Measurements from ENCODE around the gene CDT1. TPM values are rescaled to one million over a fixed set of nuclear protein-coding genes. Genes with fewer than 3 reads are reported as not detected.

The CDT1 gene
- total RNA-seq, 4 donors from 2014 or later, result 0.31 to 2.5 (median 0.42) TPM; not detected in 1

- no peak overlapping the region for H3K4me3 ChIP-seq
- no peaks in the 10 kb centered on the region for H3K9me3 ChIP-seq
- H3K27ac ChIP-seq, result no peak overlapping the region
- TF ChIP-seq POLR2A (IDR thresholded peaks at IDR 0.05), result no peak
- TF ChIP-seq, protein P1, sequence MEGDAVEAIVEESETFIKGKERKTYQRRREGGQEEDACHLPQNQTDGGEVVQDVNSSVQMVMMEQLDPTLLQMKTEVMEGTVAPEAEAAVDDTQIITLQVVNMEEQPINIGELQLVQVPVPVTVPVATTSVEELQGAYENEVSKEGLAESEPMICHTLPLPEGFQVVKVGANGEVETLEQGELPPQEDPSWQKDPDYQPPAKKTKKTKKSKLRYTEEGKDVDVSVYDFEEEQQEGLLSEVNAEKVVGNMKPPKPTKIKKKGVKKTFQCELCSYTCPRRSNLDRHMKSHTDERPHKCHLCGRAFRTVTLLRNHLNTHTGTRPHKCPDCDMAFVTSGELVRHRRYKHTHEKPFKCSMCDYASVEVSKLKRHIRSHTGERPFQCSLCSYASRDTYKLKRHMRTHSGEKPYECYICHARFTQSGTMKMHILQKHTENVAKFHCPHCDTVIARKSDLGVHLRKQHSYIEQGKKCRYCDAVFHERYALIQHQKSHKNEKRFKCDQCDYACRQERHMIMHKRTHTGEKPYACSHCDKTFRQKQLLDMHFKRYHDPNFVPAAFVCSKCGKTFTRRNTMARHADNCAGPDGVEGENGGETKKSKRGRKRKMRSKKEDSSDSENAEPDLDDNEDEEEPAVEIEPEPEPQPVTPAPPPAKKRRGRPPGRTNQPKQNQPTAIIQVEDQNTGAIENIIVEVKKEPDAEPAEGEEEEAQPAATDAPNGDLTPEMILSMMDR (IDR thresholded peaks at IDR 0.05 in 4 of 5, conservative IDR thresholded peaks at IDR 0.05 in 1 of 5), result no peak
- H3K4me1 ChIP-seq, result peaks cover 14 to 18% of the 10 kb centered on the region in 2 donors
- ATAC-seq (no peak), DNase-seq (no peak)
- in situ Hi-C loops (cut with MboI; ENCODE audit: low sequenced_read_pairs in 4 of 4) (no loop called here), intact Hi-C loops (cut with DNase I; ENCODE audit: low total_unique reads) (no loop called here)
- H3K27me3 ChIP-seq, result peaks cover 0 to 9% (median 6%) of the 10 kb centered on the region in 3 donors
- H3K36me3 ChIP-seq, result peaks cover 0 to 10% of the 10 kb centered on the region in 2 donors
Measured at GRCh38 chr16:88809068-88809675, 5.6 kb downstream of the CDT1 start.

GRCh38 chr16:88809676-88810165 is 6.1 kb downstream of the CDT1 start:
- H3K9me3 ChIP-seq, result no peaks in the 10 kb centered on the region
- H3K4me3 ChIP-seq, result no peak overlapping the region
- TF ChIP-seq POLR2A (IDR thresholded peaks at IDR 0.05), result no peak
- TF ChIP-seq, protein P1 (IDR thresholded peaks at IDR 0.05 in 4 of 5, conservative IDR thresholded peaks at IDR 0.05 in 1 of 5), result no peak
- peaks cover 14 to 18% of the 10 kb centered on the region in 2 donors for H3K4me1 ChIP-seq
- DNase-seq (no peak), ATAC-seq (no peak)
- no peak overlapping the region for H3K27ac ChIP-seq
- H3K27me3 ChIP-seq, result peaks cover 0 to 3% (median under 1%) of the 10 kb centered on the region in 3 donors
- intact Hi-C loops (cut with DNase I; ENCODE audit: low total_unique reads), result loop anchor here (2.0 to 10.0 kb wide), 5 partner anchors 88 to 945 kb away; partner anchors contain the start of genes ACSF3, CDH15, SLC7A5 and ZNF778
- peaks cover 0 to 10% of the 10 kb centered on the region in 2 donors for H3K36me3 ChIP-seq
- in situ Hi-C loops (cut with MboI; ENCODE audit: low sequenced_read_pairs in 4 of 4), result no loop called here

DNA sequence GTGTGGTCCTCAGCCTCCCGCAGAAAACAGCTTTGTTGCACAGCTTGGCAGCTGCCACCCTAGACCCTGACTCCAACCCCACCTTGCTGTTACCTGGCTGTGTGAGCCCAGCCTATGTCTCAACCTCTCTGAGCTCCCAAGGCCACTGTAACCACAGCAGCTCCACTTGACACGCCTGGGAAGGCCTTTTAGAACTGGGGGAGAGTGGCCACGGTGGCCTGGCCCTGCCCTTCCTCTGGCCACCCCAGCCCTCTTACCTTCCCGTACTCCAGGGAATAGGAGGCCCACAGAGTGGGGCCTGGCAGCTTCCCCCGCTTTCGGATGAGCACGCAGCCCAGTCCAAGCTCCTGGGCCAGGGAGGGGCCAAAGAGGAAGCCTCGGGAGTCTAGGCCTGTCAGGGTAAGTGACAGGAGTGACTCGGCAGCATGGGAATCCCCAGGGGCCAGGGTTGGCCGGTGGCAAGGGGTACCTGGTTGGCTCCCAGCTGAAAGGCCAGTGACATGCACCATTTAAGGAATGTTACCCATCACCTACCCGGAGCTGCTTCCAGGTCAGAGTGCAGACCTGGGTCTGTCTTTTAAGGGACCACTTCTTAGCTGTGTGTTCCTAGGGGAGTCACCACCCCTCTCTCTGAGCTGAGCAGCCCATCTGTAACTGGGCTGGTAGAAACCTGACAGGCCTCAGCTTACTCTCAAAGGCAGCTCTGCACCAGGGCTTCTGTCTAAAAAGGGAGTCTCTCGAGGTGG is 6.8 kb downstream of the CDT1 start:
- H3K4me3 ChIP-seq, result peak overlapping the region; percentile 70 to 81 (median 74)
- no peak for TF ChIP-seq POLR2A (IDR thresholded peaks at IDR 0.05)
- no peaks in the 10 kb centered on the region for H3K9me3 ChIP-seq
- intact Hi-C loops (cut with DNase I; ENCODE audit: low total_unique reads) (loop anchor here (2.0 to 10.0 kb wide), 5 partner anchors 87 to 946 kb away; partner anchors contain the start of genes ACSF3, CDH15, SLC7A5 and ZNF778), in situ Hi-C loops (cut with MboI; ENCODE audit: low sequenced_read_pairs in 4 of 4) (no loop called here)
- DNase-seq (no peak), ATAC-seq (no peak)
- H3K27ac ChIP-seq, result peak overlapping the region; percentile 81 to 91 (median 90)
- no peaks in the 10 kb centered on the region for H3K27me3 ChIP-seq
- peaks cover 14 to 18% of the 10 kb centered on the region in 2 donors for H3K4me1 ChIP-seq
- H3K36me3 ChIP-seq, result peaks cover 0 to 10% of the 10 kb centered on the region in 2 donors

DNA sequence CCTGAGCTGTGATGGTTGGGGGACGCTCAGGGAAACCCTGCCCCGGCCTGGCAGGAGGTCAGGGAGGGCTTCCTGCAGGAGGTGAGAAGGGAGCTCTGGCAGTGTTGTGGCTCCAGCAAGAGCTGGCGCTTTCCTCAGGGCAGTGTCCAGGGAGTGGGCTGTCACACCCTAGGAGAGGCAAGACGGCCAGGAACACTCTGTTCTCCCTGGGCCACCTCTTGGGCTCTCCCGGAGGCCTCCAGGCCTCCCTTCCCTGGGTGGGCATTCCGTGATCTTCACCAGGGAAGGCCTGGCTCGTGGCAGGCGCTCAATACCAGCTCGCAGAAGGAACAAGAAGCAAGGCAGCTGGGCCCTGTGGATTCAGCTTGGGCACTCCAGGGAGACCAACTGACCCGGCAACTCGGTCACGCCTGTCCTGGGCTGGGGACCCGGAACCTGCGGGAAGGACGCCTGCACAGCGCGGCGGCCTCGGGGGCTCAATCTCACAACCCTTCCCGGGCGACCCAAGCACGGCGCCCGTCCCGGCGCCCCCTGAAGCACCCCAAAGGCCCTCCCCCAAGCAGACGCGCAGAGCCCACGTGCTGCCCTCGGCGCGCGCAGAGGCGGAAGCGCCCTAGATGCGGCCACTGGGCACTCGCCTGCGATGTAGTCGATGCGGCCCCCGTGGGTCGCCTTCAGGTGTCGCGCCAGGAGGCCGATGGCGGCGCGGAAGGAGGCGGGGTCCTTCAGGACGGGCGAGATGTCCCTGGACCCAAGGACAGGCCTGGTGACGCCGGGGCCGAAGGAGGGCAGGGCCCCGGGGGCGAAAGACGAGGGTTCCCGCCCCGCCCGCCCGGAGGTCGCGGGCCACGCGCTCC is 7.6 kb downstream of the CDT1 start:
- Histone ChIP-seq H3K4me1 (peaks cover 14 to 21% of the 10 kb centered on the region in 2 donors), H3K4me3 (peak overlapping the region; percentile 70 to 81 (median 74)), H3K27me3 (no peaks in the 10 kb centered on the region), H3K27ac (peak overlapping the region; percentile 81 to 91 (median 90)), H3K36me3 (peaks cover 0 to 10% of the 10 kb centered on the region in 2 donors), H3K9me3 (no peaks in the 10 kb centered on the region)
- TF ChIP-seq POLR2A (IDR thresholded peaks at IDR 0.05), result peak in 1 of 2 donors; percentile 87
- TF ChIP-seq, protein P1 (IDR thresholded peaks at IDR 0.05 in 4 of 5, conservative IDR thresholded peaks at IDR 0.05 in 1 of 5), result no peak
- ATAC-seq, result peak; percentile 69 to 74
- in situ Hi-C loops (cut with MboI; ENCODE audit: low sequenced_read_pairs in 4 of 4) (no loop called here), intact Hi-C loops (cut with DNase I; ENCODE audit: low total_unique reads) (loop anchor here (1.0 to 10.0 kb wide), 7 partner anchors 8 to 946 kb away; partner anchors contain the start of genes ACSF3, CDH15, CDT1 and SLC7A5)
- peak; percentile 59 to 61 for DNase-seq
